Karpas-422 (cell line): ENCODE measurements around the gene SLC35E3. TPM values are rescaled to one million over a fixed set of nuclear protein-coding genes. Genes with fewer than 3 reads are reported as not detected.
"Not testable (repeated sequence)": the region's sequence is repeated elsewhere in the genome, so short reads cannot be mapped to it uniquely, and the experiment has no call there.

ENCODE experiments used
- DNase-seq: peaks from one replicate; pipeline ENCODE4 v3.0.0-alpha.2; 2015
- H2AFZ ChIP-seq: fragments of 200-600 bp; sonication (generic); 2 replicates; pipeline ENCODE4 v1.6.1; 2014; ENCODE audit warnings: antibody characterized with exemption, low read length, mixed read lengths
- H3K27ac ChIP-seq: fragments of 200-600 bp; sonication (generic); 2 replicates; pipeline ENCODE4 v1.5.1; 2014; ENCODE audit warnings: mild to moderate bottlenecking, low read length, moderate library complexity
- H3K27me3 ChIP-seq: fragments of 200-600 bp; sonication (generic); 2 replicates; pipeline ENCODE4 v1.6.1; 2014; ENCODE audit warnings: low read length, mixed read lengths
- H3K36me3 ChIP-seq: fragments of 200-600 bp; sonication (generic); 2 replicates; pipeline ENCODE4 v1.6.1; 2014; ENCODE audit warnings: low read length, mixed read lengths; ENCODE audit not compliant: insufficient read depth
- H3K4me1 ChIP-seq: fragments of 200-600 bp; sonication (generic); 2 replicates; pipeline ENCODE4 v1.6.1; 2014; ENCODE audit warnings: mild to moderate bottlenecking, low read length, mixed read lengths
- H3K4me2 ChIP-seq: fragments of 200-600 bp; sonication (generic); 2 replicates; pipeline ENCODE4 v1.6.1; 2014; ENCODE audit warnings: low read length, low read depth, mild to moderate bottlenecking; ENCODE audit not compliant: poor library complexity, severe bottlenecking
- H3K4me3 ChIP-seq: fragments of 200-600 bp; sonication (generic); 2 replicates; pipeline ENCODE4 v1.5.1; 2014; ENCODE audit warnings: mild to moderate bottlenecking, antibody characterized with exemption, low read length, mixed read lengths
- H3K79me2 ChIP-seq: fragments of 200-600 bp; sonication (generic); 2 replicates; pipeline ENCODE4 v1.6.1; 2014; ENCODE audit warnings: mild to moderate bottlenecking, low read length, mixed read lengths
- H3K9ac ChIP-seq: fragments of 200-600 bp; sonication (generic); 2 replicates; pipeline ENCODE4 v1.6.0; 2014; ENCODE audit warnings: low read length
- H3K9me2 ChIP-seq: fragments of 200-600 bp; sonication (generic), shearing (Covaris generic); replicated peaks from 2 replicates; pipeline ENCODE4 v1.6.0; 2014; ENCODE audit warnings: mild to moderate bottlenecking, low read length, moderate library complexity; ENCODE audit not compliant: insufficient read depth
- H3K9me3 ChIP-seq: fragments of 300-700, 200-600 bp; sonication (generic); 2 replicates; pipeline ENCODE4 v1.6.1; 2014; ENCODE audit warnings: low read length, mixed read lengths
- H4K20me1 ChIP-seq: fragments of 200-600 bp; sonication (generic); 2 replicates; pipeline ENCODE4 v1.6.1; 2014; ENCODE audit warnings: mild to moderate bottlenecking, antibody characterized with exemption, low read length, low read depth; ENCODE audit not compliant: insufficient read depth
- total RNA-seq: library from RNA; depleted of rRNA; stranded (reverse); fragments of >200 nt; shearing (Covaris generic); gene quantifications from 2 replicates; pipeline ENCODE4 v1.2.3, GENCODE V29; 2014; ENCODE audit warnings: low replicate concordance

SLC35E3 gene
- total RNA-seq, 1 experiment from 2014 or later: 3.5 TPM

DNA sequence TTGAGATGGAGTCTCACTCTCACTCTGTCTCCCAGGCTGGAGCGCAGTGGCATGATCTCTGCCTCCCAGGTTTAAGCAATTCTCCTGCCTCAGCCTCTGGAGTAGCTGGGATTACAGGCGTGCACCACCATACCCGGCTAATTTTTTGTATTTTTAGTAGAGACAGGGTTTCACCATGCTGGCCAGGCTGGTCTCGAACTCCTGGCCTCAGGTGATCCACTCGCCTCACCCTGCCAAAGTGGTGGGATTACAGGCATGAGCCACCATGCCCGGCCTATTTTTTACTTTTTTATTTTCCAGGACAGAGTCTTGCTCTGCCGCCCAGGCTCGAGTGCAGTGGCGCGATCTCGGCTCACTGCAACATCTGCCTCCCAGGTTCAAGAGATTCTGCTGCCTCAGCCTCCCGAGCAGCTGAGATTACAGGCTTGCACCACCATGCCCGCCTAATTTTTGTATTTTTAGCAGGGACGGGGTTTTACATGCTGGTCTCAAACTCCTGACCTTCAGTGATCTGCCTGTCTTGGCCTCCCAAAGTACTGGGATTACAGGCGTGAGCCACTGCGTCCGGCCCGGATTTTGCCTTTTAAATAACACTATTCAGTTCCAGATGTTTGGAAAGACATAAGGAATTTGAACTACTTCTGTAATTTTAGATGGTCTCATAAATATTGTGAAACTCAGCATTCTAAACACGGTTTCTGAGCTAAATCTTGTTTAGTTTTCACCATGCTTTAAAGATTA is 57.1 kb downstream of the SLC35E3 start:
- not testable (repeated sequence) for H3K9ac ChIP-seq

DNA sequence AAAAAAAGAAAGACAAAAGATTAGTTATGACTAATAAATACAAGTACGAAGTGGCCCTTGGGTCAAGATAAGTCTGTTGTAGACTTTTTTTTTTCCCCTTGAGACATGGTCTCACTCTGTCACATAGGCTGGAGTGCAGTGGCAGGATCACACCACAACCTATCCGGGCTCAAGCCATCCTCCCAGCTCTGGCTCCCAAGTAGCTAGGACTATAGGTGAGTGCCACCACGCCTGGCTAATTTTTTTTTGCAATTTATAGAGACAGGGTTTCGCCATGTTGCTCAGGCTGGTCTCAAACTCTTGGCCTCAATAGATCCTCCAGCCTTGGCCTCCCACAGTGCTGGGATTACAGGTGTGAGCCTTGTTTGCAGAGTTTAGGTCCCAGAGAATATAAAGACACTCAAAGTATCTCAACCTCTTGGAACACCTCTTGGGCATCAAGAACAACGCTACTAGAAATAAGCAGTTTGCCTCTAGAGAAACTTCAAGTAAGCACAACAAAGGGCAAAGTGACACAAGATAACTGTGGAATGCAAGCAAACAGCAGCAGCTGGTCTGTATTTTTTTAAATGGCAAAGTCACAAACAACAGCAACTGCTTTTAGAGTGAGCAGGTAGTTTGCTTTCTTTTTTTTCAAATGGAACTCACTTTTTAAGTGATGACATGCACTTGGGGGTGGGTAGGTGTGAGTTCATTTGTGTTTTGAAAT is 58.1 kb downstream of the SLC35E3 start:
- Histone ChIP-seq H3K9ac (no peak overlapping the region), H3K9me3 (no peaks in the 10 kb centered on the region), H3K4me3 (no peak overlapping the region), H3K4me2 (no peak overlapping the region), H3K9me2 (no peaks in the 10 kb centered on the region), H3K27ac (no peak overlapping the region), H3K27me3 (no peaks in the 10 kb centered on the region), H3K79me2 (peaks cover 16% of the 10 kb centered on the region), H4K20me1 (no peaks in the 10 kb centered on the region), H2AFZ (no peak overlapping the region), H3K36me3 (no peaks in the 10 kb centered on the region), H3K4me1 (peaks cover 11% of the 10 kb centered on the region)
- no peak for DNase-seq

More for the DNA sequence above, 57.1 kb downstream of the SLC35E3 start:
- H2AFZ ChIP-seq, H3K27ac ChIP-seq, H3K79me2 ChIP-seq, DNase-seq, H3K36me3 ChIP-seq, H3K4me1 ChIP-seq, H3K9me3 ChIP-seq, H3K4me2 ChIP-seq, H3K9me2 ChIP-seq, H3K27me3 ChIP-seq, H4K20me1 ChIP-seq, H3K4me3 ChIP-seq: not testable (repeated sequence)

DNA sequence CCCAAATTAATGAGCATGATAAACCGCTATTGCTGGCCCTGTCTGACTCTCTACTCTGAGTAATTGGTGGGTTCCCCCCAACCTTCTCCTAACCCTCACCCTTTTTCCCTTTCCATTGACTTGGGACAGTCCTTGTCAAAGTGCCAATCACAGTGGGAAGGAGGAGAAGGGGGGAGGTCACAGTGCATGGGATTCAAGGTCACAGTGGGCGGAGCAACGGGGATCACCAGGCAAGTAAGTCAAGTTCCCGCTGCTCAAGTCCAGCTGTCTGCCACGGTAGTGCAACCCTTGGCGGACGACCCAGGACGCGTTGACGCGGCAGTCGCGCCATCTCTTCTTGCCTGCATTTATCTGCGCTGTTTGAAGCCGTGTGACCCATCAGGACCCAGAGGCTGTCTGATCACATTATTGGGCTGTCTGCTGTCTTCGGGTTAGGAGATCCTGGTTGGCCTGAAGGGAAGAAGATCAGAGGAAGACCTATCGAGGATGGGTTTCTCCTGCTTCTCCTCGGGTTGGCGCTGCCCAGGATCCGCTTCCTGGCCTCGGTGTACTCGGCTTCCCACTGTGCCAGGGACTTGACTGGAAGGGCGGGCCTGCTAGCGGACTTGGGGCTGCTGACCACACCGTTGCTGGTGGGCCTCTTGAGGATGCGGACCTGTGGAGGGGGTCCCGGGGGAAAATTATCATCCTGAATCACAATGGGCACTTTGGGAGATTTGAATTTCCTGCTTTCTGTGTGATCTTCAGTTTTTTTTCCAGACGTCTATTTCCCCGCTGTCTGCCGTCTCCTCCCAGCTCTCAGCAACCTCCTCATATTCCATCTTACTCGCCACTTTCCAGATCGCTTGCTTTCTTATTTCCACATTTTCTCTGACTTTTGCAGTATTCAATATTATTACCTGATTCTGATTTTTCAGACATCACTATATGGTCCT is 58.9 kb downstream of the SLC35E3 start:
- no peak overlapping the region for H3K4me3 ChIP-seq
- H3K4me1 ChIP-seq: peaks cover 15% of the 10 kb centered on the region
- H3K9ac ChIP-seq: no peak overlapping the region
- H3K9me3 ChIP-seq: no peaks in the 10 kb centered on the region
- no peak overlapping the region for H2AFZ ChIP-seq
- no peaks in the 10 kb centered on the region for H3K9me2 ChIP-seq
- no peaks in the 10 kb centered on the region for H3K27me3 ChIP-seq
- DNase-seq: no peak
- H3K79me2 ChIP-seq: peaks cover 24% of the 10 kb centered on the region
- H4K20me1 ChIP-seq: no peaks in the 10 kb centered on the region
- H3K4me2 ChIP-seq: no peak overlapping the region
- H3K27ac ChIP-seq: no peak overlapping the region
- H3K36me3 ChIP-seq: peaks cover 8% of the 10 kb centered on the region

DNA sequence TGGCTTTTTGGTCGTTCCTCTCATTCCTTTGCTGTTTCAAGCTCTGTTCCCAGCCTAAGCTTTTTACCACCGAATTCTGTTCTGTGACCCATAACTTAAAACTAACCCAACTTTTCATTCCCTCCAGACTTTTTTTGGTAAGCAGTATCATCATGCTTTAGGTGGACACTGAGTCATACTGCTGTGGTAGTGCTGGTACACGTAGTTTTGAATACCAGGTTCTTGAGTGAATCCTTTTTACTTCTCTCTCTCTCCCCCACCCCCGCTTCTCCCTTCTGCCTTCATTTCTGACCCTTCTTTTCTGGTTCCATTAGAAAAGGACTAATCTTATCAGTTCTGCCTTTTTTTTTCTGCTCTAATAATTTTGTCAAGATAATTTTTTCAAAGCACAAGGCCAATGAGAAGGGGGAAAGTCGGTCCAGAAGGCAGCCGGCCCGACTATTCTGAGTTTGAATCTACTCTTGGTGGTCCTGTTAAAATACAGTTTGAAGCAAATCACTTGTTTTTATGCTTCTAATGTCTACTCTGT is 59.7 kb downstream of the SLC35E3 start:
- Histone ChIP-seq H3K4me3 (no peak overlapping the region), H3K27me3 (no peaks in the 10 kb centered on the region), H2AFZ (no peak overlapping the region), H3K79me2 (peaks cover 27% of the 10 kb centered on the region), H3K9me2 (no peaks in the 10 kb centered on the region), H3K4me2 (no peak overlapping the region), H3K9ac (no peak overlapping the region), H3K36me3 (peaks cover 9% of the 10 kb centered on the region), H3K27ac (no peak overlapping the region), H3K4me1 (peaks cover 15% of the 10 kb centered on the region), H4K20me1 (no peaks in the 10 kb centered on the region), H3K9me3 (no peaks in the 10 kb centered on the region)
- DNase-seq: no peak

DNA sequence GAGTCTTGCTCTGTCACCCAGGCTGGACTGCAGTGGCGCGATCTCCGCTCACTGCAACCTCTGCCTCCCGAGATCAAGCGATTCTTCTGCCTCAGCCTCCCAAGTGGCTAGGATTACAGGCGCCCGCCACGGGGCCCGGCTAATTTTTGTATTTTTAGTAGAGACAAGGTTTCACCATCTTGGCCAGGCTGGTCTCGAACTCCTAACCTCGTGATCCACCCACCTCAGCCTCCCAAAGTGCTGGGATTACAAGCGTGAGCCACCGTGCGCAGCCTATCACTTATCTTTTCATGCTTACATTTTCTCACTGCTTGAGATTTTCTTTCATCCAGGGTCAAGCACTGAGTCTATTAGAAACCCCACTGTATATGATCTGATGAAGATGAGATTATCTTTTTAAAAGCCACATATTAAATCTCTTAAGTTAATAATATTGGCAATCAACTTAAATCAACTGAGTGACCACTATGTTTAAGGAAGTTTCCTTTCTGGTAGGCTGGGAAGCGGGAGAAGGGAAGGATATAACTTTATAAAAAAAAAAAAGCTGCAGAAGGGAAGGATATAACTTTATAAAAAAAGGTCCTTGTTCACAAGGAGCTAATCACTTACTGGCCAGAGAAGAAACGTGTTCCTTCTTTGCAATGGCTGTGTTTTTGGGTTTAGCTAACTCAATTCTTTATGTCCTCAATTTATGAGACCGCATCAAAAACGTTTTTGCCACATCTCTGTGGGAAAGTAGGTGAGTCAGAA is 60.7 kb downstream of the SLC35E3 start:
- no peaks in the 10 kb centered on the region for H3K9me3 ChIP-seq
- peak overlapping the region; percentile 100 for H3K9ac ChIP-seq
- H3K27me3 ChIP-seq: no peaks in the 10 kb centered on the region
- H3K36me3 ChIP-seq: peaks cover 9% of the 10 kb centered on the region
- H3K4me2 ChIP-seq: peak overlapping the region; percentile 87
- H3K79me2 ChIP-seq: peaks cover 38% of the 10 kb centered on the region
- no peaks in the 10 kb centered on the region for H3K9me2 ChIP-seq
- peak overlapping the region; percentile 99; the same call in 1 of the 2 replicates for H2AFZ ChIP-seq
- no peaks in the 10 kb centered on the region for H4K20me1 ChIP-seq
- H3K27ac ChIP-seq: no peak overlapping the region
- peak overlapping the region; percentile 90 for H3K4me3 ChIP-seq
- peaks cover 15% of the 10 kb centered on the region for H3K4me1 ChIP-seq
- DNase-seq: no peak

DNA sequence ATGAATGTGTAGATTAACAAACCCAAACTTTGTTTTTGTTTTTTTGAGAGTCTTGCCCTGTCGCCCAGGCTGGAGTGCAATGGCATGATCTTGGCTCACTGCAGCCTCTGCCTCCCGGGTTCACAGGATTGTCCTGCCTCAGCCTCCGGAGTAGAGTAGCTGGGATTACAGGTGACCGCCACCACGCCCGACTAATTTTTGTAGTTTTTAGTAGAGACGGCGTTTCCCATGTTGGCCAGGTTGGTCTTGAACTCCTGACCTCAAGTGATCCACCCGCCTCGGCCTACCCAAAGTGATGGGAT is 61.2 kb downstream of the SLC35E3 start:
- not testable (repeated sequence) for H3K36me3 ChIP-seq, H4K20me1 ChIP-seq, H3K9me2 ChIP-seq, H3K9me3 ChIP-seq, DNase-seq, H3K27me3 ChIP-seq
- Histone ChIP-seq H3K27ac (peak overlapping the region; percentile 63), H2AFZ (peak overlapping the region; percentile 99), H3K9ac (peak overlapping the region; percentile 100), H3K4me2 (peak overlapping the region; percentile 87), H3K4me3 (peak overlapping the region; percentile 90), H3K4me1 (peaks cover 15% of the 10 kb centered on the region), H3K79me2 (peaks cover 41% of the 10 kb centered on the region)

DNA sequence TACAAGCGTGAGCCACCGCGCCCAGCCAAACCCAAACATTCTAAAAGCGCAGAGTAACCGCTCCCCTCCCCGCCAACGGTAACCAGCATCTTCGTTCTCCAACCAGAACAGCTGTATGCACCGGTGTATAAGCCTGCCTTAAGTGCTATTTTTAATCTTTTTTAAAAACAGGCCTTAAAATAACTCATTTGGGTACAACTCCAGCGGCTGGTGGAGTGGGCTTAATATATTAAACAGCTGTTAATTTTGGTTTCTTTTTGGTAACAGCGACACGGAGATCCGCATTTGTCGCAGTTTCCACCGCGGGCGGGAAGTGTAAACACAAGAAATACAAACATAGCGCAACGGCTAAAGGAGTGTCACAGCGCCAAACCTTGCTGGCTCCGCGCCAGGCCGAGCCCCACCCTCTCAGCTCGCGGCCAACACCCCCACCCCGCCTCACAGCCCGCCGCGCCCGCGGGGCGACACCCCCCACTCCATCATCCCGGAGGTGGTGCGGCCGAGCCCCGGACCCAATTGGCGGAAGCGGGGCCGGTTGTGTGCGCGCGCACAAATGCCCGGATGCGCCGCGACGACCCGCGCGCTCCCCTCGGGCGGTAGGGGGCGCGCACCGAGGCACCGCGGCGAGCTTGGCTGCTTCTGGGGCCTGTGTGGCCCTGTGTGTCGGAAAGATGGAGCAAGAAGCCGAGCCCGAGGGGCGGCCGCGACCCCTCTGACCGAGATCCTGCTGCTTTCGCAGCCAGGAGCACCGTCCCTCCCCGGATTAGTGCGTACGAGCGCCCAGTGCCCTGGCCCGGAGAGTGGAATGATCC is 61.8 kb downstream of the SLC35E3 start, which contains the start of gene MDM2:
Gene MDM2 (plus strand): TSS at position 602 of the 812 bp plus-strand sequence. CDS start 301 bp downstream, outside the sequence.
- Histone ChIP-seq H2AFZ (peak within 1 kb of the TSS; percentile 99), H3K9ac (peak within 1 kb of the TSS; percentile 100), H3K27me3 (no peaks in the 10 kb centered on the region), H3K4me1 (peaks cover 15% of the 10 kb centered on the region), H3K4me3 (peak within 1 kb of the TSS; percentile 90), H3K9me3 (no peaks in the 10 kb centered on the region), H4K20me1 (no peaks in the 10 kb centered on the region), H3K9me2 (no peaks in the 10 kb centered on the region), H3K79me2 (peaks cover 47% of the 10 kb centered on the region), H3K4me2 (peak within 1 kb of the TSS; percentile 87), H3K27ac (peak within 1 kb of the TSS; percentile 85), H3K36me3 (peaks cover 13% of the 10 kb centered on the region)
- peak; percentile 97 for DNase-seq
